Stimulated activated CD8-positive, alpha-beta memory T cell treated with anti-CD3 and anti-CD28 coated beads, Interleukin-4, amount 100 ng/mL, for 48 hours (primary cell): Measurements from ENCODE around the gene SINHCAF.

Experiments used
- DNase-seq: peaks from one replicate; pipeline ENCODE4 v3.0.0-alpha.2; 2020

SINHCAF gene

GRCh38 chr12:31326736-31327659, 1.0 kb upstream of the SINHCAF start:
- no peak for DNase-seq

DNA sequence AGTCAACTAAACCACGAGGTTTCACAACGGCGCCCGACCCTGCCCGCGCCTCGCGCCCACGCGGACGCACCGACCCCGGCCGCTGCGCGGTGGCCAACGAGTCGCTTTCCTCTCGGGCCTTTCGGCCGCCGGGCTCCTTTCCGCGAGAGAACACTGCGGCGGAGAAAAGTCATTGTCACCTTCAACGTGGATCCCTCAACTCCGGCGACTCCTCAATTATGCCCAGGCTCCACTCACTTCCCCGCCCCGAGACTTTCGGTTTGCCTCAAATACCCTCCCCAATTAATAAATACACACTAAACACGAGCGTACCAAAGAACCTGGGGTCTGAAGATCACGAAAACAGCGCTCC, 450 bp downstream of the SINHCAF start:
- peak; percentile 55 for DNase-seq

DNA sequence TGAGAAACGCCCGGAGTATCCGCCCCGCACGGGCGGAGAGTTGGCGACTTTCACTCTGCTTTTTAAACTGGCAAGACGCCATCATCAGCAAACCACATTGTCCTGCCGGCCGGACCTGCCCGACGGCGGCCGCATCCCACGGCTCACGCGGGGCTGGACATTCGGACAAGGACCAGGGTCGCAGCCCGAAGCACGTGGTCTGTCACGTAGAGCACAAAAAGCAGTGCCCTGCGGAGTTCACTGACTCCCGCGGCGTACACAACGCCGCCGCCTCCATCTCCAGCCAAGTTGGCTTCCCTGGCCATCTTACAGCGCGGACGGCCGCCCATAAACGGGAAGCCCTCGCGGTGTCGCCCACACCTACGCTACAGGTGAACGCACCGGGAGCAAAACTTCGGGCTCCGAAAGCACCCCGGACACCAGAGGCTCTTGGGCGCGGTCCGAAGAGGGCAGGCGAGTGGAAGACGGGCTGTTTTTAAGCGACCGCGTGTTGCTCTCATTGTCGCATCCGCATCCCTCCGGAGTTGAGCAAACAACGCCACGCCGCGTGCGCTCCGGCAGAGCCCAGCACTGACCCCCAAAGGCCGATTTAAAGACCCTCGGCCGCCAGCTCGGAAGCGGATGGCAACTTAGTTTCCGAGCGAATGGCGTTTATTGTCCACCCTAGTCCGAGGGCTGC, 966 bp downstream of the SINHCAF start:
- peak; percentile 63 for DNase-seq

GRCh38 chr12:31324116-31324844, 1.7 kb downstream of the SINHCAF start:
- DNase-seq, result peak; percentile 73

- DNase-seq, result peak; percentile 64
Observed at GRCh38 chr12:31323391-31324115, 2.4 kb downstream of the SINHCAF start.

- no peak for DNase-seq
Observed at GRCh38 chr12:31322801-31323207, 3.1 kb downstream of the SINHCAF start.

GRCh38 chr12:31321897-31322228, 4.1 kb downstream of the SINHCAF start:
- DNase-seq, result no peak

DNA sequence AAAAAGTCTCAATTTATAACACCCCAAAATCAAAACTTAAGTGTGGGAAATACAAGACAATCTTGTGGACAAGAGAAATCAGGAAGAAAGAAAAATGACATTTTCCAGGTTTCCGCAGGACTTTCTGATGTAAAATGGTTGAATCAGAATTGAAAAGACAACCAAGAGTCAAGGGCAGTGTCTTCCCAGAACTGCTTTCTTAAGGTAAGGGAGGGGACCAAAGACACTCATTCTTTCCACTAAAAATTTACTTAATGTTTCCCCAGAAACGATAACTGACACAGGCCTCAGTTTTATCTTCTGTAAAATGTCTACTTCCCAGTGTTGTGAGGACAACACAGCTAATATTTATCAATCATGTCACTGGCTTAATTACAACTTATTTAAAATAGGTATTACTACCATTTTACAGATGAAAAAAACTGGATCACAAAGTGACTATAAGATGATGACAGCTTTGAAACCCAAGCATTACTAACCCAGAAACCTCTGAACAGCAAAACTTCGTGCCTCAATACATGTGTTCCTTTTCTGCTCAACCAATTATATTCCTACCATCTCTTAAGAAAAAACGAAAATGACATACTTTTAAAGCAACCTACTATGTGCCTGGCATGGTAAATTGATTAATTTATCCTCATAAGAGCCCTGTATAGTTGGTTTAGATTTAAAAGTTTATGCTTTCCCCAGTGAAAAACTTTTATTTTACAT, 4.6 kb downstream of the SINHCAF start:
- no peak for DNase-seq

DNA sequence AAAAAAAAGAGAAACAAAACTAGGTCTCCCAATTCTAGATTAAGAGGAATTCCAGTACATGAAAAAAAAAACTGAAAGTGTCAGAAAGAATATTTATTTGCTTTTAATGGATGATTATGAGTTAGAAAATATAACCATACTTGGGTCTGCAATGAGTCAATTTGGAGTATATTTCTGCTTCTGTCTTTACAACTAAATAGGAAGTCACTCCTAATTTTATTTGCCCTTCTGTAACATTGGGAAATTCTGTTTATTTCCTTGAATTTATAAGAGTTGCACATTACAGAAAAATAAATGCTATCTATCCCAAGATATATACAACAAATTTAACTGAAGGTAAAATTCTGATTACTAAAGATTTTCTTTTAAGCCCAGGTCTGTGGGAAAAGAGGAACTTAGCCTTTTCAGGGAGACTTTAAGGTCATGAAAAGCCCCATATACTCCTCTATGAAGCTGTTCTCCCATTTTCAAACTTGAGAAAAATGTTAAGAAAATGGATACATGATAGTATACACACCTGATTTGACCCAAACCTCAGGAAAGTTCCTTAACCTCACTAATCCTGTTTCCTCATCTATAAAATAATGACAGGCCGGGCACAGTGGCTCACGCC, 7.2 kb downstream of the SINHCAF start:
- no peak for DNase-seq

GRCh38 chr12:31317471-31318395, 8.2 kb downstream of the SINHCAF start:
- DNase-seq, result no peak

DNA sequence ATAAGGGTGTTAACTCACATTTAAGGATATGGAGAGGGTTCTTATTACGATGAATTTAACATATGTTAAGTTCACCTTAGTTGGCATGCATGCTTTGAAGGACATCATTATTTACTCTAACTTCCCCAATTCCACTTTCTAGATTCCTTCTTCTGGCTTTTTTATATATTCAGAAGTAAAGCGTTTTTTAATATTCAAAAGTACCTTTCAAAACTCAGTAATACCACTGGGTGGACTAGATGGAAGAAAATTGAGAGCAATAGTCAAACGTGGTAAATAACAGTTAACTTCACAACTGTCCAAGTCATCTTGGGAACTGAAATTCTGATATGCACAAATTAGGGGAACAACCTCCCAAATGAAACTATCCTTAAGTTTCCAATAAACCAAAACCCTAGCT, 9.1 kb downstream of the SINHCAF start:
- DNase-seq, result no peak

DNA sequence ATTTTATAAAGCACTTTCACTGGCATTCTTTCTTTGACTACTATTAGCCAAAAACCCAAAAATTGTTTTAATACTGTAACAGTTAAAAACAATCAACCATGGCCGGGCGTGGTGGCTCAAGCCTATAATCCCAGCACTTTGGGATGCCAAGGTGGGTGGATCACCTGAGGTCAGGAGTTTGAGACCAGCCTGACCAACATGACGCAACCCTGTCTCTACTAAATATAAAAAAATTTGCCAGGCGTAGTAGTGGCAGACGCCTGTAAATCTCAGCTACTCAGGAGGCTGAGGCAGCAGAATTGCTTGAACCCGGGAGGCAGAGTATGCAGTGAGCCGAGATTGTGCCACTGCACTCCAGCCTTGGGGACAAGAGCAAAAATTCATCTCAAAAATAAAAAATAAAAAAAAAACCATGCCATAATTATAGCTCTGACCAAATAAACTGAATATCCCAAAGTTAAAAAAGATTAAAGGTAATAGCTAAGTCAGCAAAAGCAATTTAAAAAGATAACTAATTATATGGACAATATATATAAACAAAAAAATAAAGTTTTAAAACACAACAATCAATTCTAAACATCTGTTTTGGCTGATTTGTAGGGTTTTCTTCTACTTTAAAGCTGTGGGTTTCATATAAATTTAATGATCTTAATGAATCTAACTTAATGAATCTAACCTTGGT, 10.0 kb downstream of the SINHCAF start:
- DNase-seq, result no peak

DNA sequence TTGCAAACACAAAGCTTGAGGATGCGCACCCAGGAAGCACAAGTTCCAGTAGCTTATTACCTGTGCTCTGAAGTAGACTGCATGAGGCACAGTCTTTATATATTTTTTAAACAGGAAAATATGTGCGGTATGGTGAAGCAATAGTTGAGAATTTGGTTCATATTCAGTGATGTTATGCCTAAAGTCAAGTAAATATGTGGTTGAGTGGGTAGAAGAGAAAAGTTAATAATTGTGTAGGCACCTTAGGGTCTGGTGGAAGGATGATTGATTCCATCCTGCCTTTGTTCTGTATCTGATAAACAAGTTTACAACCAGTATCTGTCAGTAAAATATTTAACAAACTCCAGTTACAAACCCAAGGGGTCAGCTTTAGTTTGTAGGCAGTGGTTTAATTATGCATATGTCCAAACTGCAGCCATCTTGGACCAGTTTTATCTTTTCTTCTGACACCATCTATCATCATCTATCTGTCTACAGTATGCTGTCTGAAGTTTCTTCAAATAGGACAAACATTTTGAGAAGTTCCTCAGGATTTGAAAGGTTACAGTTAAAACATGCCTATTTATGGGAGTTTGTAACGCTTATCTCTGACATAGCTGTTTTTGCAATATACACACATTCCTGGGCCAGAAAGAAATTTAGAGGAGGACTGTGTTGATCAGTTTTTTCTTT, 10.8 kb downstream of the SINHCAF start:
- DNase-seq, result no peak

GRCh38 chr12:31312431-31312830, 13.5 kb downstream of the SINHCAF start:
- no peak for DNase-seq

DNA sequence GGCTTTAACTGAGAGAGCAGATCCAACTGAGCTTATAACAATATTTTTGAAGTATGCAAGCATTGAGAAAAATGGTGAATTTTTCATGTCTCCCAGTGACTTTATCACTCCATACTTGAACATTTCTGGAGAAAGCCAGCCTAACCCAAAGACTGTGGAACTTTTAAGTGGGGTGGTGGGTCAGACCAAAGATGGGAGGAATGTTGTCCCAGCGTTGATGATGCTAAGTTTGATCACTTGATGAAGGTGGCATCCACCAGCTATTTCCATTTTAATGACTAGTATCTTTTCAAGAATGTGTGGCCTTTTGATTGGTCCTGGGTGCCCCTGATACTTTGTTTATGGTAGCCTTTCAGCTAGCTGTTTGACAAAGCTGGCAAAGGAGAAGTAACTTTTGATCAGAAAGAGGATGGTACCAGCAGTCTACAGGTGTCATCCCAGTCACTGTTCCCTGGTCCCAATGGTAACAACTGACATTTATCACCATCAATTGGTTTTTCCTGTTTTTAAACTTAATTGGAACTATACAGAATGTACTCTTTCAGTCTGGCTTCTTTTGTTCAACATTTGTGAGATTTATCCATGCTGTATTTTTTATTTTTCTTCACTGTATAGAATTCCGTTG, 14.2 kb downstream of the SINHCAF start:
- no peak for DNase-seq

- DNase-seq, result no peak
Observed at GRCh38 chr12:31310488-31310887, 15.5 kb downstream of the SINHCAF start.

GRCh38 chr12:31309279-31309678, 16.7 kb downstream of the SINHCAF start:
- DNase-seq, result no peak

DNA sequence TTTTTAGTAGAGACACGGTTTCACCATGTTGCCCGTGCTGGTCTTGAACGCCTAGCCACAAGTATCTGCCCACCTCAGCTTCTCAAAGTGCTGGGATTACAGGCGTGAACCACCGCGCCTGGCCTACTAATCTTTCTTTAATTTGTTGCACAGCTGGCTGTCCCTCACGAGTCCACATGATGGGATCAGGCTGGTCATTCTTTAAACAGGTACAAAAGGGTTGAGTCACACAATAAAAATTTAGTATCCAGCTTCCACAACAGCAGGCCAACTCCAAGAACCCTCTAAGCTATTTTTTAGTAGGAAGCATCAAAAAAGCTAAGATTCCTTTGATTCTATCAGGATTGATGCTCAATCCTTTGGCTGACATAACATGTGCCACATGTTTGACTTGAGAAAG, 17.8 kb downstream of the SINHCAF start:
- DNase-seq, result no peak

- no peak for DNase-seq
Observed at GRCh38 chr12:31306866-31307265, 19.1 kb downstream of the SINHCAF start.
